SK-N-SH (cell line): Measurements from ENCODE around the gene HRH1. TPM values are rescaled to one million over a fixed set of nuclear protein-coding genes. Genes with fewer than 3 reads are reported as not detected.

ENCODE experiments used
- CTCF ChIA-PET: fragments of 300-600, 350-600 bp; formaldehyde crosslinking; extraction: SDS; loops from one replicate; lab custom pipeline; 2021; lab: Yijun Ruan, JAX
- POLR2A ChIA-PET: fragments of 350-600 bp; sonication (Branson Sonifier 250); formaldehyde crosslinking; extraction: SDS; loops from one replicate; lab custom pipeline; 2020; ENCODE audit warnings: antibody characterized with exemption, inconsistent platforms; lab: Yijun Ruan, JAX
- DNase-seq: peaks from one replicate; pipeline ENCODE4 v3.0.0; 2012
- H2AFZ ChIP-seq: fragments of 200-600 bp; sonication (generic); 2 replicates; pipeline ENCODE4 v1.8.1; 2016; ENCODE audit warnings: antibody characterized with exemption, mild to moderate bottlenecking, low read depth
- H3F3A ChIP-seq: fragments of 200-600 bp; sonication (generic); replicated peaks from 2 replicates; pipeline ENCODE3; 2016; ENCODE audit warnings: antibody characterized with exemption, mild to moderate bottlenecking; ENCODE audit not compliant: insufficient read depth
- H3K27ac ChIP-seq, 2 experiments: fragments of 200-500 bp in 1 of 2; fragments of 200-600 bp in 1 of 2; sonication (Bioruptor generic) in 1 of 2; sonication (generic), shearing (Covaris generic) in 1 of 2; 2 replicates each; pipeline versions ENCODE4 v1.5.1 to v1.6.1; 2014 to 2016; ENCODE audit warnings: low read depth in 2 of 2, inconsistent platforms in 1 of 2, low read length in 1 of 2, mild to moderate bottlenecking in 1 of 2, mixed read lengths in 1 of 2
- H3K27me3 ChIP-seq: fragments of 200-600 bp; sonication (generic), shearing (Covaris generic); 2 replicates; pipeline ENCODE4 v1.6.1; 2016; ENCODE audit warnings: mixed run types; ENCODE audit not compliant: insufficient read depth
- H3K36me3 ChIP-seq, 2 experiments: fragments of 200-500 bp in 1 of 2; fragments of 200-600 bp in 1 of 2; sonication (Bioruptor generic) in 1 of 2; sonication (generic) in 1 of 2; replicated peaks in 1 of 2; 2 replicates each; pipeline versions ENCODE3 to v1.5.1; 2014 to 2016; ENCODE audit warnings: low read length in 1 of 2, mild to moderate bottlenecking in 1 of 2; ENCODE audit not compliant: insufficient read depth in 2 of 2, control insufficient read depth in 1 of 2
- H3K4me1 ChIP-seq, 2 experiments: fragments of 200-500 bp in 1 of 2; fragments of 200-600 bp in 1 of 2; sonication (Bioruptor generic) in 1 of 2; sonication (generic), shearing (Covaris generic) in 1 of 2; 2 replicates each; pipeline versions ENCODE4 v1.5.1 to v1.6.1; 2014 to 2016; ENCODE audit warnings: low read depth in 1 of 2, low read length in 1 of 2, mixed run types in 1 of 2; ENCODE audit not compliant: insufficient read depth in 2 of 2, control insufficient read depth in 1 of 2
- H3K4me2 ChIP-seq: fragments of 200-600 bp; sonication (generic), shearing (Covaris generic); 2 replicates; pipeline ENCODE4 v1.6.1; 2017; ENCODE audit warnings: mixed run types
- H3K4me3 ChIP-seq, 2 experiments: fragments of 200-500 bp in 1 of 2; fragments of 200-600 bp in 1 of 2; sonication (Bioruptor generic) in 1 of 2; sonication (generic), shearing (Covaris generic) in 1 of 2; 2 replicates each; pipeline versions ENCODE4 v1.5.1 to v1.8.1; 2014 to 2016; ENCODE audit warnings: low read depth in 2 of 2, inconsistent platforms in 1 of 2, low read length in 1 of 2, mild to moderate bottlenecking in 1 of 2, mixed read lengths in 1 of 2, moderate library complexity in 1 of 2
- H3K79me2 ChIP-seq: fragments of 200-600 bp; sonication (generic); 2 replicates; pipeline ENCODE4 v1.8.1; 2017; ENCODE audit warnings: mild to moderate bottlenecking; ENCODE audit not compliant: insufficient read depth
- H3K9ac ChIP-seq: fragments of 200-600 bp; sonication (generic); 2 replicates; pipeline ENCODE4 v1.6.1; 2017; ENCODE audit warnings: mixed run types
- H3K9me2 ChIP-seq: fragments of 200-600 bp; sonication (generic); 2 replicates; pipeline ENCODE4 v1.6.1; 2017; ENCODE audit warnings: mixed run types
- H3K9me3 ChIP-seq: fragments of 200-600 bp; sonication (generic); 2 replicates; pipeline ENCODE4 v1.6.1; 2017; ENCODE audit warnings: mixed run types, mild to moderate bottlenecking, moderate library complexity
- H4K20me1 ChIP-seq: fragments of 200-600 bp; sonication (generic); 2 replicates; pipeline ENCODE4 v1.6.1; 2017; ENCODE audit warnings: mild to moderate bottlenecking, mixed run types; ENCODE audit not compliant: insufficient read depth
- CTCF ChIP-seq: fragments of 200-600 bp; sonication (generic); IDR thresholded peaks from 2 replicates; pipeline ENCODE4 v1.6.1; 2017; ENCODE audit warnings: antibody characterized with exemption, mild to moderate bottlenecking, moderate library complexity
- ELF1 ChIP-seq: IDR thresholded peaks from 2 replicates; pipeline ENCODE4 v1.4.0; 2012
- FOSL2 ChIP-seq: IDR thresholded peaks from 2 replicates; pipeline ENCODE4 v1.4.0; 2012; ENCODE audit warnings: low read depth, mild to moderate bottlenecking, moderate library complexity, borderline replicate concordance
- GABPA ChIP-seq: IDR thresholded peaks from 2 replicates; pipeline ENCODE4 v1.4.0; 2012; ENCODE audit warnings: low read depth, mild to moderate bottlenecking
- GATA2 ChIP-seq: sonication (generic); formaldehyde crosslinking; IDR thresholded peaks from 2 replicates; pipeline ENCODE4 v1.5.0; 2020; ENCODE audit warnings: mild to moderate bottlenecking, missing genetic modification reagents
- IRF3 ChIP-seq: fragments of 150-350 bp; IDR thresholded peaks from 2 replicates; pipeline ENCODE4 v1.6.1; 2016; ENCODE audit warnings: mild to moderate bottlenecking, low read depth, low read length
- MAX ChIP-seq: IDR thresholded peaks from 2 replicates; pipeline ENCODE4 v1.4.0; 2012; ENCODE audit warnings: low read depth
- MEF2A ChIP-seq: IDR thresholded peaks from 2 replicates; pipeline ENCODE4 v1.4.0; 2012; ENCODE audit warnings: low read depth, borderline replicate concordance
- NFIC ChIP-seq: IDR thresholded peaks from 2 replicates; pipeline ENCODE4 v1.4.0; 2012; ENCODE audit warnings: borderline replicate concordance
- PBX3 ChIP-seq: IDR thresholded peaks from 2 replicates; pipeline ENCODE4; 2012
- POLR2AphosphoS5 ChIP-seq: IDR thresholded peaks from 2 replicates; pipeline ENCODE4 v1.6.1; 2012; ENCODE audit warnings: low read depth, low read length
- RCOR1 ChIP-seq: fragments of 150-350 bp; IDR thresholded peaks from 2 replicates; pipeline ENCODE4 v1.6.1; 2017; ENCODE audit warnings: antibody characterized with exemption, low read length
- REST ChIP-seq: IDR thresholded peaks from 2 replicates; pipeline ENCODE4 v1.6.1; 2012; ENCODE audit warnings: mild to moderate bottlenecking, low read depth, low read length, moderate library complexity
- RFX5 ChIP-seq: IDR thresholded peaks from 2 replicates; pipeline ENCODE4 v1.6.1; 2012; ENCODE audit warnings: mild to moderate bottlenecking, improper control_type of control experiment, low read length
- RXRA ChIP-seq: IDR thresholded peaks from 2 replicates; pipeline ENCODE4 v1.4.0; 2012; ENCODE audit warnings: low read depth, mild to moderate bottlenecking, borderline replicate concordance
- SIN3A ChIP-seq: IDR thresholded peaks from 2 replicates; pipeline ENCODE4 v1.6.1; 2012; ENCODE audit warnings: low read depth, mild to moderate bottlenecking, low read length, moderate library complexity, borderline replicate concordance
- SMC3 ChIP-seq: IDR thresholded peaks from 2 replicates; pipeline ENCODE4 v1.6.1; 2012; ENCODE audit warnings: low read depth, low read length, improper control_type of control experiment
- TAF1 ChIP-seq: IDR thresholded peaks from 2 replicates; pipeline ENCODE4 v1.6.1; 2012; ENCODE audit warnings: low read depth, mild to moderate bottlenecking, low read length, moderate library complexity, borderline replicate concordance
- YY1 ChIP-seq: IDR thresholded peaks from 2 replicates; pipeline ENCODE4 v1.4.0; 2012; ENCODE audit warnings: low read depth, mild to moderate bottlenecking
- WGBS: methylation state at CpG from one replicate; pipeline ENCODE4 v1.1.6; 2017; ENCODE audit warnings: low lambda C conversion rate; 5-methylcytosine and 5-hydroxymethylcytosine counted together
- polyA plus RNA-seq, 3 experiments: library from polyadenylated mRNA; depleted of rRNA; stranded (reverse); fragments of >200 nt; gene quantifications; 2 replicates each; pipeline ENCODE4 v1.2.3, GENCODE V29; 2012

HRH1 gene
- polyA plus RNA-seq, 1 of the 3 experiments (the other 2 are of a cell fraction) = 6.2 TPM

- H3K79me2 ChIP-seq = no peaks in the 10 kb centered on the region
- 95% methylated on average over 6 of the region's 10 CpGs for WGBS
Observed at GRCh38 chr3:11120091-11120805, 34.0 kb upstream of the HRH1 start.

More at GRCh38 chr3:11120091-11120805, 34.0 kb upstream of the HRH1 start:
- no peak for TF ChIP-seq GATA2 (CRISPR knock-in tag)
- no peak for TF ChIP-seq POLR2AphosphoS5
- no peak for TF ChIP-seq GABPA
- TF ChIP-seq SMC3 = no peak
- no peak for TF ChIP-seq TAF1
- no peak for TF ChIP-seq IRF3
- TF ChIP-seq MEF2A = no peak
- TF ChIP-seq YY1 = no peak
- no peak for TF ChIP-seq SIN3A
- no peak for TF ChIP-seq RXRA
- TF ChIP-seq PBX3 = no peak
- no peak for TF ChIP-seq REST
- TF ChIP-seq RCOR1 = no peak
- no peak for TF ChIP-seq MAX
- TF ChIP-seq NFIC = no peak
- no peak for TF ChIP-seq CTCF
- TF ChIP-seq ELF1 = no peak
- TF ChIP-seq RFX5 = no peak
- no peak for TF ChIP-seq FOSL2
- H3K4me2 ChIP-seq = no peak overlapping the region
- no peak overlapping the region for H3K4me3 ChIP-seq
- H3K36me3 ChIP-seq = no peaks in the 10 kb centered on the region
- no peak overlapping the region for H2AFZ ChIP-seq
- no peaks in the 10 kb centered on the region for H3F3A ChIP-seq
- 0 out of 2 replicates have a peak, but pooled peaks cover 4% of the 10 kb centered on the region for H3K9me3 ChIP-seq
- H3K9me2 ChIP-seq = no peaks in the 10 kb centered on the region
- no peak overlapping the region for H3K27ac ChIP-seq
- POLR2A ChIA-PET = no interaction called here
- no peak overlapping the region for H3K9ac ChIP-seq
- DNase-seq = no peak
- no peaks in the 10 kb centered on the region for H3K27me3 ChIP-seq
- H4K20me1 ChIP-seq = no peaks in the 10 kb centered on the region
- H3K4me1 ChIP-seq = peaks cover 0 to 3% of the 10 kb centered on the region in 2 experiments; a peak in 1 of 4 replicates
- CTCF ChIA-PET = interaction anchor here (0.6 to 1.6 kb wide), 2 partner anchors 60 to 1218 kb away, joined by 3 to 4 read pairs; no protein-coding TSS in a partner anchor
